ENCODE measurements around the gene CANX.

Gene CANX

GRCh38 chr5:179776411-179776938, 77.7 kb downstream of the CANX start:
- Histone ChIP-seq H3K9ac (ENCODE audit: low read depth, low read length, poor library complexity, severe bottlenecking) (no peak overlapping the region), H3K4me1 (ENCODE audit: insufficient read depth, low read length, poor library complexity, severe bottlenecking) (no peaks in the 10 kb centered on the region), H3K79me2 (ENCODE audit: insufficient read depth, low read length) (no peaks in the 10 kb centered on the region), H3K9me3 (ENCODE audit: insufficient read depth, low read depth, low read length) (no peaks in the 10 kb centered on the region), H3K4me2 (ENCODE audit: low read depth, low read length, poor library complexity, severe bottlenecking) (no peak overlapping the region), H3K4me3 (ENCODE audit: low read length, poor library complexity, severe bottlenecking) (no peak overlapping the region), H3K36me3 (ENCODE audit: insufficient read depth, low read length) (peaks cover 29% of the 10 kb centered on the region; the same call in 1 of the 2 replicates), H2AFZ (ENCODE audit: low read length) (no peak overlapping the region), H3K9me2 (replicated peaks; ENCODE audit: low read depth, low read length) (no peaks in the 10 kb centered on the region), H4K20me1 (ENCODE audit: insufficient read depth, low read length, poor library complexity, severe bottlenecking) (no peaks in the 10 kb centered on the region), H3F3A (ENCODE audit: low read depth) (no peaks in the 10 kb centered on the region), H3K27me3 (ENCODE audit: insufficient read depth, low read length, poor library complexity, severe bottlenecking) (no peaks in the 10 kb centered on the region)
- TF ChIP-seq CTCF (conservative IDR thresholded peaks at IDR 0.05; ENCODE audit: low read length) = no peak
- TF ChIP-seq EZH2phosphoT487 (IDR thresholded peaks at IDR 0.05; ENCODE audit: borderline replicate concordance) = no peak

GRCh38 chr5:179777456-179777855, 78.7 kb downstream of the CANX start:
- Histone ChIP-seq H3K4me3 (ENCODE audit: low read length, poor library complexity, severe bottlenecking) (no peak overlapping the region), H3K9ac (ENCODE audit: low read depth, low read length, poor library complexity, severe bottlenecking) (no peak overlapping the region)

GRCh38 chr5:179777909-179778308, 79.1 kb downstream of the CANX start:
- no peak for TF ChIP-seq CTCF (conservative IDR thresholded peaks at IDR 0.05; ENCODE audit: low read length)
- TF ChIP-seq EZH2phosphoT487 (IDR thresholded peaks at IDR 0.05; ENCODE audit: borderline replicate concordance) = no peak
- Histone ChIP-seq H3K27me3 (ENCODE audit: insufficient read depth, low read length, poor library complexity, severe bottlenecking) (no peaks in the 10 kb centered on the region), H2AFZ (ENCODE audit: low read length) (no peak overlapping the region), H3K4me2 (ENCODE audit: low read depth, low read length, poor library complexity, severe bottlenecking) (no peak overlapping the region), H3K9me3 (ENCODE audit: insufficient read depth, low read depth, low read length) (no peaks in the 10 kb centered on the region), H3K36me3 (ENCODE audit: insufficient read depth, low read length) (peaks cover 25% of the 10 kb centered on the region; the same call in 1 of the 2 replicates), H3K4me1 (ENCODE audit: insufficient read depth, low read length, poor library complexity, severe bottlenecking) (no peaks in the 10 kb centered on the region), H4K20me1 (ENCODE audit: insufficient read depth, low read length, poor library complexity, severe bottlenecking) (no peaks in the 10 kb centered on the region), H3F3A (ENCODE audit: low read depth) (no peaks in the 10 kb centered on the region), H3K79me2 (ENCODE audit: insufficient read depth, low read length) (no peaks in the 10 kb centered on the region), H3K4me3 (ENCODE audit: low read length, poor library complexity, severe bottlenecking) (no peak overlapping the region), H3K9ac (ENCODE audit: low read depth, low read length, poor library complexity, severe bottlenecking) (no peak overlapping the region), H3K9me2 (replicated peaks; ENCODE audit: low read depth, low read length) (no peaks in the 10 kb centered on the region)

More at GRCh38 chr5:179777456-179777855, 78.7 kb downstream of the CANX start:
- TF ChIP-seq EZH2phosphoT487 (IDR thresholded peaks at IDR 0.05; ENCODE audit: borderline replicate concordance) (no peak), CTCF (conservative IDR thresholded peaks at IDR 0.05; ENCODE audit: low read length) (no peak)
- H3F3A ChIP-seq (ENCODE audit: low read depth) = no peaks in the 10 kb centered on the region
- H3K4me2 ChIP-seq (ENCODE audit: low read depth, low read length, poor library complexity, severe bottlenecking) = no peak overlapping the region
- H3K27me3 ChIP-seq (ENCODE audit: insufficient read depth, low read length, poor library complexity, severe bottlenecking) = no peaks in the 10 kb centered on the region
- peaks cover 25% of the 10 kb centered on the region; the same call in 1 of the 2 replicates for H3K36me3 ChIP-seq (ENCODE audit: insufficient read depth, low read length)
- no peaks in the 10 kb centered on the region for H4K20me1 ChIP-seq (ENCODE audit: insufficient read depth, low read length, poor library complexity, severe bottlenecking)
- no peaks in the 10 kb centered on the region for H3K9me2 ChIP-seq (replicated peaks; ENCODE audit: low read depth, low read length)
- H3K9me3 ChIP-seq (ENCODE audit: insufficient read depth, low read depth, low read length) = no peaks in the 10 kb centered on the region
- H3K79me2 ChIP-seq (ENCODE audit: insufficient read depth, low read length) = no peaks in the 10 kb centered on the region
- no peaks in the 10 kb centered on the region for H3K4me1 ChIP-seq (ENCODE audit: insufficient read depth, low read length, poor library complexity, severe bottlenecking)
- H2AFZ ChIP-seq (ENCODE audit: low read length) = no peak overlapping the region

Data from Loucy (cell line).